Left kidney (tissue), 2 donors: ENCODE data around the gene CD79B. TPM values are rescaled to one million over a fixed set of nuclear protein-coding genes. Genes with fewer than 3 reads are reported as not detected.

Source experiments
- DNase-seq: peaks from one replicate; pipeline ENCODE4 v3.0.0-alpha.2; 2013
- polyA plus RNA-seq: library from polyadenylated mRNA; unstranded; fragments of 120-200 nt; gene quantifications from one replicate; pipeline ENCODE4 v1.2.1, GENCODE V29; 2013; ENCODE audit not compliant: insufficient read length

The CD79B gene
- polyA plus RNA-seq, 1 donor, result 2.1 TPM

DNA sequence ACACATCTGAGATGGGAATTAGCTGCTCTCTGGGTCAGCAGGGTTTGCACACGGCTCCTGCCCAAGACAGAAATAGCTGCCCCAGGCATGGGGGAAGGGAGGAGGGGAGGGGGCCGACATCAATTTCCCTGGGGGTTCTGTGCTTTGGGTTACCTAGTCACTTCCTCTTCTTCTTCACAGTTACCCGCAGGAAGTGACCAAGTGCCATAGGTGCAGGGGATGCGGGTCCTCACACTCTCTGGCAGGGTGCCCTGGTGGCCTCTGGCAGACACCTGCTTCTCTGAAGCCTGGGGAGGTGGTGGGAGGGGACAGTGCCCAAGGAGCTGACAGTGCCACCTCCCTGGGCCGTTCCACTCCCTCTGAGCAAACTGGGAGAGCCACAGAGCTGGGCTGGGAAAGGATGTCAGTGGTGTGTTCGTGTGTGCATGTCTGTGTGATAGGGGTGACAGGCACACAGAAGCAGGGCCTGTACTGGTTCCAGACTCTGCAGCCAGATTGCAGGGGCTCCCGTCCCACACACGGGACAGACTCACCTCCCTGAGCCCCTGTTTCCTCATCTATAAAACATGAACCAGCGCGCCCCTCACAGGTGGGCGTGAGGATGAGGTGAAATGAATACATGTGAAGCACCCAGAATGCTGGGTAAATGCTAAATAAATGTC, 22.4 kb upstream of the CD79B start:
- no peak for DNase-seq

DNA sequence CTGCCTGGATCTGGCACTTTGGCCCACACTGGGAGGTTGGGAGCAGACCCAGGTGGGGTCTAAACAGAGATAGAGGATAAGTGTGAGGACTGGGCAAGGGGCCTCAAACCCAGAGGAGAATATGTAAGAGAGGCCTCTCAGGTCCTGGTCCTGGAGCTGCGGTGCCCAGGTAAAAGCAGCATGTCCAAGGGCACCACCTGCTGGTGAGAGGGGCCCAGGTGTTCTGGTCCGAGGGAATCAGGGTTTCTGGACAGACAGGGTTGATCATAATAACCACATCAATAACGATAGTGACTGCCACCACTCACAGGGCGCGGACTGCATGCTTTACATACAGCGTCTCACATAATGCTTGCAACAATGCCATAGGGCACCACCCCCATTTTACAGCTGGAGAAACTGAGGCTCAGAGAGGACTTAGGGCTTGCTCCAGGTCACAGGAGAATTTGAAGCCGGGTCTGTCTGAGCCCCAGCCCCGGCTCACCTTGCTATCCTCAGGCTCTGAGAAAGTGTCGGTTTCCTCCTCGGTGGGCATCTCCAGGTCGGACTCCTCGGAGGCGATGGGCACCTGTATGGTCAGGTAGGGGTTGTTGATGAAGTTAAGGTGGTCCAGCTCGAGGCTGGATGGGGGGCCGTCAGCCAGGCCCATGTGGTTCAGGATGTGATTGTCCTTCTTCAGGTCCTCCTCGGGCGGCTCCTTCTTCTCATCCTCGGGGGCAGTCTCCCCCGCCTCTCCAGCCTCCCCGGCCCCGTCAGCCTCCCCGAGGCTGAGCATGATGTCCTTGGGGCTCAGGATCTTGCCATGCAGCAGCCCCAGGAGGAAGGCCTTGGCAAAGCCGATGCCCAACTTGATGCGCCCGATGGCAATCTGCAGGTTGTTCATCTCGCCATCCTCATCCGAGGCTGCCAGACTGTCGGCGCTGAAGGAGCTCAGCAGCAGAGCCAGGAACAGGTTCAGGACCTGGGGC, 19.1 kb upstream of the CD79B start:
- no peak for DNase-seq

DNA sequence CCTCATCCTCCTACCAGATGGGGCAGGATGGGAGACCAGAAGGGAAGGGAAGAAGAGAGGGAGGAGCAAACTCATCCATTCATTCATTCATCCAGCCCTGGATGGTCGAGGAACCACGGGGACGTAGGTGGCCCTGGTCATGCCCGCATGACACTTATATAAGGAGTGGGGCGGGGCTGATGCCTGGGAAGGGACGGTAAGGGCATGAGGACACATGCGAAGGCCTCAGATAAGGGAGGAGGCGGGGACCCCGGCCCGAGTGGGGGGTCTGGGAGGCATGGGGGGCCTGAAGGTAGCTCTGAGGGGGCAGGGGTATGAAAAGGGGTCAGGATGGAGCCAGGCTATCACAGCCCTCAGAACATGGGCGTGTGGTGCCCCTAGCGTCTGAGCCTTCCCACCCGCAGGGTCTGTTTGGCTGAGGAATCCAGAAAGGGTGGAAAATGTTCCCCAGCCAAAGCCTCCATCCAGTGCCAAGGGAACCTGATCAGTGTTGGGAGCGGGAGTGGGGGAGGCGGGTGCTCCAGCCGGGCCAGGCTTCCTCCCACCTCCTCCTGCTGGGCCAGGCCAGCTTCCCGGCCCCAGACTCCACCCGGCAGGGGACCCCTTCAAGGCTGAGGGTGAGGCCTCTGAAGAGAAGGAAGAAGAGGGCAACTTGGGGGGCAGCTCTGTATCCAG, 17.6 kb upstream of the CD79B start:
- no peak for DNase-seq

DNA sequence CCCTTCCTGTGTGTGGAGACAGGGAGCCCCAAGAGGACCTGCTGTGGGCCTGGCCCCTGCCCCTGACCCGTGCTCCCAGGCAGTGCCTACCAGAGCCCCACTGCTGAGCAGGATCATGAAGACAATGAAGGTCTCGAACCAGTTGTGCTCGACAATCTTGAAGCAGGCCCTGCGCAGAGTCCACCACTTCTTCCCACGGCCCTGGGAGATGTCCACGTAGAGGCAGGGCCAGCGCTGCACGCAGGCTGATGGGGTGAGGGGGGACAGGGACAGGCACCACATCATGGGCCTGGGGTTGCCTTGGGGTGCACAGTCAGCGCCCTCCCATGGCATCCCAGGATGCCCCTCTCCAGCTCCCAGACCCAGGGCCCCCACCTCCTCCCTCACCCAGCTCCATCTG, 16.4 kb upstream of the CD79B start:
- DNase-seq, result no peak

DNA sequence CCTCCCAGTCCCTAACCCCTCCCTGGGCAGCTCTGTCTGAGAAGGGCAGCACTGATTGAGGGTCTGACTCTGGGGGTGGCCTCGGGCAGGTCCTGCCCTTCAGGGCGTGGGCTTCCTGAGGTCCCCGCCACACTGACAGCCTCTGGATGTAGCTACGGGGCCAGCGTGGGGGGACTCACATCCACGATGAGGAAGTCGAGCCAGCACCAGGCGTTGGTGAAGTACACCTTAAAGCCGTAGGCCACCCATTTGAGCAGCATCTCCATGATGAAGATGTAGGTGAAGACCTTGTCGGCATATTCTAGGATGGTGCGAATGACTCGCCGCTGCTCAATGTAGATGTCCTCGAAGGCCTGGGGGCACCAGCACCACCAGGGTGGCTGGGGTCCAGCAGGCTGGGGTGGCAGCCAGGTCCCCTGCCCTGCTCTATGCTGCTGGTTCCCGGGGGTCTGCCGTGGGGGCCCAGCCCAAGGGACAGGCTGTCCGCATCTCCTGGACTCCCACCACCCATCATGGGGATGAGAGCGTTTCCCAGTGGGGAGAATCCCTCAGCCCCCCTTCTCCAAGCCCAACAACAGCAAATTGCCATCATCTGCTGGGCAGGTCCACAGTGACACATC, 15.7 kb upstream of the CD79B start:
- no peak for DNase-seq

DNA sequence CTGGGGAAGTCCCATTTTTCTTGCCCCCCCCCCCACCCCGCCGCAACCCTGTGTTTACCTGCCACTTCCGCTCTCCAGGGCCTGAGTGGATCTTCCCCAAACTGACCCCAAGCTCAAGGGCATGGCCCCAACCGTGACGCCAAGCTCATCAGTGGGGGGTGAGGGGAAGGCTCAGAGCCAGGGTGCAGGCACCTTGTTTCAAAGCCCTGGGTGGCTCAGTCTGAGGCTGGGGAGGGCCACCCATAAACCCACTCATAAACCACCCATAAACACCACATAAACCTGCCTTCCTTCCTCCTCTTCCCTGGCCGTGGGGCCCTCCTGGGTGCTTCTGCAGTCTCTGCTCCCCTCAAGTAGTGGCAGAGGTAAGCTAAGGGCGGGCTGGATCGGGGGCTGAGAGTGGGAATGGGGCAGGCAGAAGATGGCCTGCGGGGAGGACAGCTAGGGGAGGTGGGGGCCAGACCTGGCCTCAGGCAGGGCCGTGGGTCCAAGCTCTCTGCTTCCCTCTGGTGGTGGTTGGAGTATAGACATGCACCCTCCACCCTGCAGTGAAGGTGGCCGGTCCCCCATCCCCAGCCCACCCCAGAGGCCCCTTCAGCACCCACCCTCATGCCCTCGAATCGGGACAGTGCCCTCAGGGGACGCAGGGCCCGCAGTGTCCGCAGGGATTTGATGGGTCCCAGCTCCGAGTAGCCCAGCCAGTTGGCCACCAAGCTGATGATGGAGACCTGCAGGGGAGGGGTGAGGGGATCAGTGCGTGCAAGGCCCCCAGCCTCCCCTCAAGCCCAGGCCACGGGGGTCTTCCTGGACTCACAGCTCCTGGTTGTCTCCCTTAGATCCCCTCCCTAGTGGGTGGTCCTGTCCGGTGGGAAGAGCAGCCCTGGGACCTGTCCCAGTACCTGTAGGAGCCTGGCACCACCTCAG, 14.6 kb upstream of the CD79B start:
- DNase-seq, result no peak

DNA sequence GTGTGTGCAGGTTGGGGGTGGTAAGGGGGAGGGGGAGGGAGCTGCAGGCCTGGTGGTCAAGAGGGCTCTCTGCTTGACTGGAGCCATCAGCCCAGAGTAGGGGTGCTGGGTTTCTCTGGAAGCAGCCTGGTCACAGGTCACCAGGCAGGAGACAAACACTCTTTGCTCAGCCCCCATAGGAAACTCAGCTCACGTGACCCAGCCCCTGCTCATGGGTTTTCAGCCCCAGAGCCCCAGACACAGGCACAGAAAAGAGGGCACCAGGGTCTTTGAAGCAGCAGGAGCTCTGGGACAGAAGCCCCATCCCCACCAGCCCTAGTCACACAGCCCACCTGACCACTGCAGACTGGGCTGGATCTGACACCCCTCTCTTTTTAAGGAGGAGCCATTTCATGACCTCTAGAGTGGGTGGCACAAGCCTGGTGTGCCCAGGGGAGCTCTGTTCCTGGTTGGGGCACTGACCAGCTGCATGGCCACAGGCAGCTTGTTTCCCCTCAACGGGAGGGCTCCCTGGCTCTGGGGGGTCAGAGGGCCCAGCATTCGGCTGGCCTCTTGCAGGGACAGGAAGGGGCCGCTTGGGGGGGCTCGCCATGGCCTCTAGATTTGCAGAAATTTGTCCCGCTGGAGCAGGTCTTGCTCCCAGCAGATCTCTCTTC, 13.8 kb upstream of the CD79B start:
- peak; percentile 66 for DNase-seq

DNA sequence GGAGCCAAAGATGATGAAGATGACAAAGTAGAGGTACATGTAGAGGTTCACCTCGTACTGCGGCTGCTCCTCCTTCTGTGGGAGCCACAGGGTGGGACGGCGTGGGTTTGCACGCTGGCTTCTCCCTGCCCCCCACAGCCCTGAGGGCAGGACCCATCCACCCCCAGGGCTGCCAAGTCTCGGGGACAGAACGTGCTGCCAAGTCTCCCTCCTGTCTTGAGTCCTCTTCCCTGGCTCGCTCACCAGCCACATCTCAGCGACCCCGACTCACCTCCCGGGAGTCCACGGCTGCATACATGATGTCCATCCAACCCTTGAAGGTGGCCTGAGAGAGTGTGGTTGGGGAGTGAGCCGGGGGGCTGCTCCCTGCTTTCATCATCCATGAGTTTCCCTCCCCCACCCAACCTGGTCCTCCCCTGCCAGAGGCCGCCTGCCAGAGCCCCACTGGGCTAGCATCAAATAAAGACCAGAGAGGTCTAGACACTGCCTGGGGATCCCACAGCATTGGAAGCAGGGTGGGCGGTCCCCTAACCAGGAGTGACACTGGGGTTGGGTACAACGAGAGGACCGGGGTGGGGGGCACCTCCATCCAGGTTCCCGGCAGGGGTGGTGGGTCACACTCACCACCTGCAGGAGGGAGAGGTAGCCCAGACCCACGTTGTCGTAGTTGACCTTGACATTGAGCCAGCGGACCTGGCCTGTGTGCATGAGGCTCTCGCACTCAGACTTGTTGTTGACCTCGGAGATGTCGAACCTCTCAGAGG, 12.8 kb upstream of the CD79B start:
- DNase-seq, result no peak

DNA sequence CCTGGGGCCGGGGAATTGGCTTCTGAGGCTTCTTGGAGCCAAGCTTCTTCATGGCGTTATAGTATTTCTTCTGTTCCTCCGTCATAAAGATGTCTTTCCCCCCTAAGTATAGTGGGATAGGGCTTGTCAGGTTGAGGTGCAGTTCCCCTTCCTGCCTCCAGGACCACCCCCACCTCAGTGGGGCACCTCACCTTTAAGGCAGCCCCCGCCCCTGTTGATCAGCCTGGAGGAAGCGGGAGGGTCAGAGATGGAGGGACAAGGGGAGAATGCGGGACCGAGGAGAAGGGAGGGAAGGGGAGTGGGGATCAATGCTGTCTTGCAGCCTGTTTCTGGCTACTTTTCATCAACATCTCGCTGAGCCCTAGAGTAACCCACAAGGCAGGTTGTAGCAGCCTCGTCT, 11.6 kb upstream of the CD79B start:
- no peak for DNase-seq

DNA sequence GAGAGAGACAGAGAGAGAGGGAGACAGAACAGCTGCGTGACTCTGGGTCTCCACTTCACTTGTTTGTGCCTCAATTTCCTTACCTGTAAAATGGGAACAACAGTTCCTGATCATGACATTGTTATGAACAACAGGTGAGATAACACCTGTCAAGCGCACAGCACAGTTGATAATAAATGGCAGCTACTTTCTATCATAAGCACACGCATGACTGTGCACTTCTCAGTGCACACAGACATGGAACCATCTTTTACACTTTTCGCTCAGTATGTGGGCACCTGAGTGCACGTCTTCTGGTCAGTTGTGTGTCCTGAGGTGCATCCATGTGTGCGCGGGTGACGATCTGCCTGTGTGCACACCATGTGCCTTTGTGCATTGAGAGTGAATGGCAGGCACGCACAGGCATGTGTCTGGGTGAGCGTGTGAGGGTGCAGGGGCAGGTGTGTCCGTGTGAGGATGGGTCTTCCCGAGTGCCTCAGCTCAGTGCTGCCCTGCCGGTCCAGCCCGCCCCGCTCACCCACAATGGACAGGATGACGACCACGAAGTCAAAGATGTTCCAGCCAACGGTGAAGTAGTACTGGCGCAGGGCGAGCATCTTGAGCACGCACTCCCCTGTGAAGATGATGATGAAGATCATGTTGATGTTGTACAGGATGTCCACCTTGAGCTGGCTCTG, 10.3 kb upstream of the CD79B start:
- DNase-seq, result no peak

DNA sequence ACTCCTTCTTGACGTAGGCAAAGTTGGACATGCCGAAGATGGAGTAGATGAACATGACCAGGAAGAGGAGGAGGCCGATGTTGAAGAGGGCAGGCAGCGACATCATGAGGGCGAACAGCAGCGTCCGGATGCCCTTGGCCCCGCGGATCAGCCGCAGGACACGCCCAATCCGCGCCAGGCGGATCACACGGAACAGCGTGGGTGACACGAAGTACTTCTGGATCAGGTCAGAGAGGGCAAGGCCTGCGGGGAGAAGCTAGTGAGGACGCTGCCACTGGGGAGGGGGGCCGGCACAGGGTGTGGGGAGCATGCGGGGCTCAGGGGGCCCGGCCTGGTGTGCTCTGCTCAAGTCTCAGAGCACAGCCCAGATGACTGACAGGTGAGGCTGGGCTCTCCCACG, 9.6 kb upstream of the CD79B start:
- no peak for DNase-seq

DNA sequence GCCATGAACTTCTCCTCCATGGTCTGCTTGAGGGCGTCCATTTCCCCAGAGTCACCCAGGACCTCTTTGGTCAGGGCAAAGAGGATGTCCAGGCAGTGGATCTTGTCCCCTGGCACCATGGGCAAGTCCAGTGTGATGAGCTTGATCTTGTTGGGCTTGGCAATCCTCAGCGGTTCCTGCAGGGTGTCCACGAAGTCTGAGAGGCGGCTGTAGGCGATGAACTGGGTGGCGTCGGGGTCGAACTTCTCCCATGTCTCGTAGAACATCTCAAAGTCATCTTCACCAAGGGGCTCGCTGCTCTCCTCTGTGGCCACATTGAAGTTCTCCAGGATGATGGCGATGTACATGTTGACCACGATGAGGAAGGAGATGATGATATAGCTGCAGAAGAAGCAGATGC, 9.0 kb upstream of the CD79B start:
- DNase-seq, result no peak

DNA sequence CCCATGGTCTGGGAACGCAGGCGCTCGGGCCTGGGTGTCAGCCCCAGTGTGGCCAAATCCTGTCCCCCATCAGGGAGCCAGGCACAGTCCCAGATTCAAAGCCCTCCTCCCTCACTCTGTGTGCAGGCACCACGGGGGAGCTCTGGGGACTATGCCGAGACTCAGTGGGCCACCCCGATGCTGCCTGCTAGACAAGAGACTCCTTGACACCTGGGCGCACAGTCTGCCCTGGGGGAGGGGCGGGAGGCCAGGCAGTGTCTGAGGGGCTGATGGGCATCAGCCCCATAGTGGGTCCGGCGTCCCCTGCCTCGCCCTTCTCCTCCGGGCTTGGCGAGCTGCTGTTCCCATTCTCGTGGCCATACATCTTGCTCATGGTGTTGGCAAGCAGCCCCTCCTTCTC, 8.5 kb upstream of the CD79B start:
- DNase-seq, result no peak

DNA sequence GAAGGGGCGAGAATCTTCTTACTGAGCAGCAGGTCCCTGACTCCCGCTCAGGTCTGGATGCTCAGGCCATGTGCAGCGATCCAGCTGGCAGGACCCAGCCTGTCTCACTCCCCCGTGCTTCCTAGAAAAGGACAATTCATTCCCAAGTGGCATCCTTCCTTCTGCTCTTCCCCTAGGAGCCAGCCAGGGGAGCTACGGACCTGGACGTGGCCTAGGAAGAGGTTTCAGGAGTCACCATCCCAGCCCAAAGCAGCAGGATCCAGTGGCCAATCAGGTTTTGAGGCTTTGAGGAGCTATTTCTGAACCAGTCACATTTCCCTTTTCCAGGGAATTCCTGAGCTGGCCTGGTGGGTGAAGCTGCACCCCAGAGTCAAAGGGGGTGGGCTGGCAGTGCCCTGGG, 7.8 kb upstream of the CD79B start:
- DNase-seq, result no peak

DNA sequence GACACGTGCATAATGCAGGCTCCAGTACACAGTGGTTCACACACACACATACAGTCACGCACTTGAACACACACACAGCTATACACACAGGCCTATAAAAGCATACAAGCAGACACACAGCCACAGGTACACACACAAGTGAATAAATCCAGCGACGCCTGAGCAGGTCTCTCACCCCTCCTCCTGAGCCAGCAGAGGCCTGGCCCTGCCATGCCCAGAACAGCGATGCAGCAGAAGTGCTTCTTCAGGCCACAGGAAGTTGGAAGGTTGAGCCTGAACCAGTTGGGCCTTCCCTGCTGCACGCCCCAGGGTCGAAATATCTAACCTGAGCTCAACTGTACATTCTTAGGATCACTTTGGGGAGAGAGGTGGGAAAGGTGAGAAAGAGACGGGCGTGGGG, 7.3 kb upstream of the CD79B start:
- no peak for DNase-seq

DNA sequence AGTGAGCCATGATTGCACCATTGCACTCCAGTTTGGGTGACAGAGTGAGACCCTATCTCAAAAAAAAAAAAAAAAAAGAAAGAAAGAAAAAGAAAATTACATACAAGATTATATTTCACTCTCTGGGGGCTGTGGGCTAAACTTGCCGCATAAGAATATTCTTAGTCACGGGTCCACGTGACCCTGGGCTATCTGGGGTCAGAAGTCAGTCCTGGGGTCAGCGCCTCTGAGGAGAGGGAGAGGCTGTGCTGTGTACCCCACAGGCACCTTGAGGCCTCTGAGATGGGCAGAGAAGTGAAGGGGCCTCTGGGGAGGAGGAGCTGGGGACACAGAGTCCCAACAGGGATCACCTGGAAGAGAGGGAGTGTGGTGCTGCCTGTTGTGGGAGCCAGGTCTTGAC, 5.8 kb upstream of the CD79B start:
- no peak for DNase-seq

DNA sequence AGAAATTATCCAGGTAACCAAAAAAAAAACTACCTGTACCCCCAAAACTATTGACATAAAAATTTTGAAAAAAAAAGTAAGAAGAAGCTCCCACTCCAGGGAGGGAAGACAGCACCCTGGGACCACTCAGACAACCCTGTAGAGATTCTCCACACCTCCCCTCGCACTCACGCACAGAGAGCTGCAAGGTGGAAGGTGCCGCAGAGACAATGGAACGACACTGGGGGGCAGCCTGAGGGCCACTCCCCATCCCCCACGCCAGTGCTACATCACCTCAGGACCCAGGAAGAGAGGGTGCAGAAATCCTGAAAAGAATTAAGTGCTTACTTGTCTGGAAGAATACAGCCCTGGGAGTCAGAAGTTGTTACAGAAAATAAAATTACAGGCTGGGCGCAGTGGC, 5.2 kb upstream of the CD79B start:
- no peak for DNase-seq

DNA sequence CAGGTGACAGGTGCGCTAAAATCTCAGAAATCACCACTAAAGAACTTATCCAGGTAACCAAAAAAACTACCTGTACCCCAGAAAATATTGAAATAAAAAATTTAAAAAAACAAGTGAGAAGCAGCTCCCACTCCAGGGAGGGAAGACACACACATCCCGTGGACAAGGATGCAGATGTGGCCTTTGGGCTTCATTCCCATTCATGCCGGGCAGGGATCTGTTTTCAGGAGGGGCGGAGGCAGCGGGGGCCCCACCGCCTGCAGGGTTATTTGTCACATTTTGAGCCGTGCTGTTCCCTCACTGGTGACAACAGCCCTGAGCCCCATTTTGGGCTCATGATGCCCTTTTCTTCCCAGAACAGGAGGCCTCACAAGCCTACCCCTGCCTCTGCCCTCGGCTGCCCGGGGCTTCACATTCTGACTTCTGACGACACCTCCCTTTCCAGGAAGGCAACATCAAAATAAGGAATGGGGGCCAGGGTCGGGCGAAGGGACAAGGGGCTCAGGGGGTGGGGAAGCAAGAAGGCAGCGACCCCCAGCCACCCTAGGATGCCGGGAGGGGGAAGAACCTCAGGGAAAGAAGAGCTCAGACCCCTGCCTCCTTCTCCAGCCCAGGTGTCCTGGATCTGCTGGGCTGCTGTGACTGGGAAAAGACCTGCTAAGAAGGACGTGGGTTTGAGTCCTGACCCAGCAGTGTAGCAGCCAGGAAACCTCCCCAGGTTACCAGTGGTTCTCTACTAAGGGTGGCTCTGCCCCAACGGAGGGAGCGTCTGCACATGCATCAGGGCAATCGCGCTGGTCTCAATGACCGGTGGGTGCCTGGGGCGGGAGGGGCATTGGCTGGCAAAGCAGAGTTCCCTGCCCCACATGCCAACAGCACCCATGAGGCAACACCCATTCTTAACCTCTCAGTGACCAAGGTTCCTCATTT, 2.3 kb upstream of the CD79B start:
- DNase-seq, result no peak
